NCI-H1930 (cell line): ENCODE results near the gene SPTBN4.
"Not testable (repeated sequence)": the region's sequence is repeated elsewhere in the genome, so short reads cannot be mapped to it uniquely, and the experiment has no call there.

Source experiments
- DNase-seq, 2 experiments: peaks; one replicate each; lab custom pipeline; 2025; lab: John Stamatoyannopoulos, UW

Gene SPTBN4

DNA sequence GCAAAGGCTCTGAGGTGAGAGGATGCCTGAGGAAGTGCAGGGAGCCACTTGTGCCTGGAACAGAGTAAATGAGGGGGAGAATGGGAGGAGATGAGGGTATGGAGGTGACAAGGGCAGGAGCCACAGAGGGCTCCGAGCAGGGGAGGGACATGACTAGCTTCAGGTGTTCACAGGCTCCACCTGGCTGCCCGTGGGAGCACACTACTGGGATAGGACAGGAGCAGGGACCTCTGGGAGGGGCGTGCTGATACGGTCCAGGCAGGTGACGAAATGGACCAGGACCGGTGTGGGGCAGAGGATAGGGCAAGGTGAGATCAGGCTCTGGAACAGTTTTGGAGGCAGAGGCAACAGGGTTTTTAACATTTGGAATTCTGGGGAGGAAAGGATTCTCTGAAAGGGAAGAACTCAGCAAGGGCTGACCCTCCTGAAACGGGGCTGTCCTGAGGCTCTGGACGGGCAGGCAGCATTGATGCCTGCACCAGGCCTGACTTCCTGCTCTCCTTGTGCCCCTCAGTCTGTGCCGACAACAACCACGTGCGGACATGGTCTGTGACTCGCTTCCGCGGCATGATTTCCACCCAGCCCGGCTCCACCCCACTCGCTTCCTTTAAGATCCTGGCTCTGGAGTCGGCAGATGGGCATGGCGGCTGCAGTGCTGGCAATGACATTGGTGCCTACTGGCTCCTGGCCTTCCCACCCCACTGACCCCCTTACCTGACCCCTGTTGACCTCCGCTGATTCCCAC, 121.5 kb downstream of the SPTBN4 start:
- no peak for DNase-seq

GRCh38 chr19:40588926-40589569, 122.2 kb downstream of the SPTBN4 start:
- DNase-seq = no peak

GRCh38 chr19:40589591-40590429, 123.0 kb downstream of the SPTBN4 start:
- no peak for DNase-seq

GRCh38 chr19:40590464-40591265, 123.9 kb downstream of the SPTBN4 start:
- no peak for DNase-seq

DNA sequence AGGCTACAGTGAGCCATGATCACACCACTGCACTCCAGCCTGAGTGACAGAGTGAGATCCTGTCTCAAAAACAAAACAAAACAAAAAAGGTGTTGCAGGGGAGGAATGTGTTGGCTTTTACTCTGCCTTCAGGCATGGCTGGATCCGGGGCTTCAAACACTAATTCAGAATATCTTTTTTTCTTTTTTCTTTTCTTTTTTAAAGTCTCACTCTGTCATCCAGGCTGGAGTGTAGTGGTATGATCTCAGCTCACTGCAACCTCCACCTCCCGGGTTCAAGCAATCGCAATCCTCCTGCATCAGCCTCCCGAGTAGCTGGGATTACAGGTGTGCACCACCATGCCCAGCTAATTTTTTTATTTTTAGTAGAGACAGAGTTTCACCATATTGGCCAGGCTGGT, 124.9 kb downstream of the SPTBN4 start:
- not testable (repeated sequence) for DNase-seq

- DNase-seq = peak in 1 of 2 experiments; percentile 37
These were observed 125.4 kb downstream of the SPTBN4 start for GRCh38 chr19:40592170-40592569.

- DNase-seq = no peak
These were observed 127.5 kb downstream of the SPTBN4 start for GRCh38 chr19:40594255-40594654.

DNA sequence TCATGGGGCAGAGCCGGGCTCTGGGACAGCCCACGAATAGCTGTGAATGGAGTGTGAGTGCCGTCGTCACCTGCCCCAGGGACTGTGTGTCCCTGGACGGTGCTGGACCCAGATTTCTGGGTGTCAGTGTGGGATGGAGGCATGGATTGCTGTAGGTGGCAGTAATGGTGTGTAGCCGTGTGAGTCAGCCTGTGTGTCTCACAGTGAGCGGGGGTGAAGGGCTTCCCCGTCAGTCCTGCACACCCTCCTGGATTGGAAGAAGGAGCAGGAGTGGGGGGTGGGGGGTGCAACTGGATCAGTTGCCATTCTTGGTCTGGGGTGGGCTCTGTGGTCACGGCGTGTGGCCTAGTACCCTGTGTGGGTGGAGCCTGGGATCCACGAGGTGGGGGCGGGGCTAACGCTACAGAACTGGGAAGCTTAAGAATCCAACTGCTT, 127.9 kb downstream of the SPTBN4 start:
- DNase-seq = no peak

- peak; percentile 31 to 36 for DNase-seq
These were observed 130.0 kb downstream of the SPTBN4 start for GRCh38 chr19:40596608-40597328.

- no peak for DNase-seq
These were observed 130.6 kb downstream of the SPTBN4 start for GRCh38 chr19:40597329-40597838.

DNA sequence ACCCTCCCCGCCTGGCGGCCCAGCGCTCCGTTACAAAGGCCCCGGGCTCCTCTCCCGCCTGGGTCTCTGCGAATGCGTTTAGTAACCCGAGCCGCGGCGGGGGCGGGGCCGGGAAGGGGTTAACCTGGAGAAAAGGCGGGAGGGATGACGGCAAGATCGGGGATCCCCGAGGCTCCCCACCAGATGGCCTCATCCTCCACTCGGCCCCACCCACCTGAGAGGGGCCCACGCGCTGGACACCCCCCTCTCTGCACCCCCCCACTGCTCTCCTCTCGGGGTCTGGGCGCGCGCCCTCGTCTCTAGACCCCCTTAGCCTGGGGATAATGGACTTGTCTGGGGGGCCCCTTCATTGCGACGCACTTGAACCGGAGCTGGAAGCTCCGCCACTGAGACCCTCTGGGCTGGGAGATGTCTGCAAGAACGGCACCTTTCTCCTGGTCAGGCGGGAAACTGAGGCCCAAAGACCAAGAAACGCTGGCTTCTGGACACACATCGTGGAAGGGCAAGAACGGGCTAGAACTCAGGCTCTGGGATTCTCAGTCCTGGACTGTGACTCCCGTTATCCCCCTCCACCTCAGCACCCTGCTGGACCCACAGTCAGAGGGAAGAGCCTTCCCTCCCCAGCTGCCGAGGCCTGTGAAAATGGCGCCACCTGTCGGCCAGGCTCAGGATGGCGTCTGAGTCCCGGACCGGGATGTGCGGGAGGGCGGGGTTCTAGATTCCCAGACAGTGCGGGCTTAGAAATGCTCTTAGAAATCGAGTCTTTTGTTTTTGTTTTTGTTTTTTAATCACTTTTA, 131.5 kb downstream of the SPTBN4 start:
- DNase-seq = peak; percentile 85 to 95

DNA sequence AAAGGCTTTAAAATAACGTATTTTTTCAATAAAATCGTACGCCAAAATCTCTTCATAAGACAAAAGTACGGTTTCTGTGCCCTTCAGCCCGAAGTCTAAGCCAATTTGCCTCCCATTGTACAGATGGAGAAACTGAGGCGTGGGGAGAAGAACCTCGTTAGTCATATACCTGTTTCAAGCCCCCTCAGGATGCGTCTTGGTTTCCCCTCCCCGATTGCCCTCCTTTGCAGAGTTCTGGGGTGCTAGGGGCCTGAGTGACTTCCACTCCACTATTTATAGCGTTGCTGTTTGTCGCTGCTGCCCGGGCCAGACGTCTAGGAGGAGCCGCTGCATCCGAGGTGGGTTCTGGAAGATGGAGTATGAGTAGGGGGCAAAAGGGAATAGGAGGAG, 132.1 kb downstream of the SPTBN4 start:
- no peak for DNase-seq

GRCh38 chr19:40599331-40599901, 132.6 kb downstream of the SPTBN4 start:
- no peak for DNase-seq

DNA sequence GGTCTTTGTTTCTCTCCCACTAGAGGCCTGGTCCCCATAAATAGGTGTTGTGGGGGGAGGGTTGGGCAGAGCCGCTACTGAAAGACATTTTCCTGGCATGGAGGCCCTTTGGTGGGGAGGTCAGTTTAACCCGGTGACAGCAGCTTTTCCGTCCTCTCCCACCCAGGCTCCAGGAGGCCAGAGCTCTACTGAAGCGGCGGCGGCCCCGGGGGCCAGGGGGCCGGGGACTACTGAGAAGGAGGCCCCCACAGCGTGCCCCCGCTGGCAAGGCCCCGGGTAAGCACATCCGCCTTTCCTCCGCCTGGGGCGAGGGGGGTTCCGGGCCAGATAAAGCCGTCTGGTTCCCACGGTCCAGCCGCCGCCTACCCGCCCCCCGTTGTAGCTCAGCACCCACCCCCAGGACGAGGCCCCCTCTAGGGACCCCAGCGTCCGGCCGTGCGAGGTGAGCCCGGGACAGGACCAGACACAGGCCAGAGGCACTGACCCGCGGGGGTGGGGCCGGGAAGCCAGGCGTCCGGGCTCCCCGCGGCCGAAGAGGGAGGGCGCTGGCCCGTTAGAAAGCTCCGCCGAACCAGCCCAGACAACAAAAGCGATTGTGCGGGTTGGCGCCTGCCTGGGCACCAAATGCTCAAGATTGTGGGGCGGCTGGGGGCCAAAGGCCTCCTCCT, 133.2 kb downstream of the SPTBN4 start:
- DNase-seq = no peak

DNA sequence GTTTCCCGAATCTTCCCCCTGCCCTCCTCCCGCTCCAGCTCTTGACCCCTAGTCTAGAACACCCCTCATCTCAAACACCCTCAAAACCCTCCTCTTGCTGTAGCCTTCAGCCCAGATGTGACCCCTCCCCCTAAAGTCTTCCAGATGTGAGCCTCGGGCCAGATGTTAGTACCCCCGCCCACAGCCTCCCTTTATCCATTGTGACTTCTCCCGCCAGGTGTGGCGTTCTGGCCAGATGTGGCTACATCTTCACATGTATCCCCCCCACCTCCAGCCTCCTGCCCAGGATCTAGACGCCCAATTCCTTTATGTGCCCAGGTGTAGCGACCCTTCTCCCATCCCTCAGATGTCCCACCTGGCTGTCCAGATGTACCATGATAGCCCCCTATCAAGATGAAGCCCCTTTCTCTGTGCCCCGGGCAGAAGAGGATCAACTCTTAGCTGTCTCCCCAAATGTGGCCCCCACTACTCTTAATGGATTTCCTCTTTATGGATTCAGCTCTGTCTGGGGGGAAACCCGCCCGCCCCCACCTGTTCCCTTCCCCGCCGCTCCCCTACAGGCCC, 133.9 kb downstream of the SPTBN4 start:
- DNase-seq = no peak

DNA sequence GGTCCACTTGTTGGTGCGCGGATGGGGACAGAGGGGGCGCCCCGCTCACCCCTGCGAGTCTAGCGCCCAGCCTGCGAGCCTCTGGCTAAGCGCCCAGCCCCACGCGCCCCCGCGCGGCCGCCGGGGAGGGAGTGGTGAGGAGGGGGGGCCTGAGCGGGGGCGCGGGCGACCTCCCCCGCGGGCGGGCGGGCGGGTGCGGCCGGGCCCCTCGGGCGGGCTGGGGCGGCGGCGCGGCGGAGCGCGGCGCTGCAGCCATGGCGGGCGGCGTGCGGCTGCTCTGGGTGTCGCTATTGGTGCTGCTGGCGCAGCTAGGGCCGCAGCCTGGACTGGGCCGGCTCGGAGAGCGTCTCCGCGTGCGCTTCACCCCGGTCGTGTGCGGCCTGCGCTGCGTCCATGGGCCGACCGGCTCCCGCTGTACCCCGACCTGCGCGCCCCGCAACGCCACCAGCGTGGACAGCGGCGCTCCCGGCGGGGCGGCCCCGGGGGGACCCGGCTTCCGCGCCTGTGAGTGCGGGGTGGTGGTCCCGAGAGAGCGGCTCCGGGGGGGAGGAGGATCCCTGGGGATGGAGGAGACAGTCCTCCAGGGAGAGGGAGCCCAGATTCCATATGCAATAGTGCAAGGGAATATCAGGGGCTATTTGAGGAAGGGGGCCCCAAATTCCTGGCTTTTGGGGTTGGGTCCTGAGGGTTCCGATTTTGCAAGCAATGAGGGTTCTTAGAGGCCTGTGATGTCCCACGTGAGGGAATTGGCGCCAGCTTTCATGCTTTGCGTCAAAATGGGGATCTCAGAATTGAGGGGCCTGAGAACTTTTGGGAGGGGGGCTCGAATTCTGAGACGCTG, 134.6 kb downstream of the SPTBN4 start, which contains the start of gene LTBP4:
Gene LTBP4, plus strand, starts transcription at position 236 of the 841 bp plus-strand sequence. Its CDS starts 19 bp downstream, at position 255.
- DNase-seq = peak; percentile 28 to 53

DNA sequence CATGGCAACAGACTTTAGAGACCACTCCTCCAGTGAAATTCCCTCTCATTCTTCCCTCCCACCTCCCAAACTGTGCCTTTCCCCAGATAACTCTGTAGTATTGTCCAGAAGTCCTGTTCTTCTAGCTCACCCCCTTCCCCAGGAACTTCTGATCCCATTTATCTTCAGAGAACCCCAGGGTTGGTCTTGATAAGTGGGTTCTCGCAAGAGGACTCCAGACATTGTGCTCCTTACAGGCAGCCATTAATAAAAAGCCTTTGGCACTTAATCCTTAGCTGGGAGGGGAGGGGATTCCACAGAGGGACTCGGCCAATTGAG, 136.2 kb downstream of the SPTBN4 start:
- DNase-seq = no peak
